ENCODE results near the gene OCSTAMP.

GRCh38 chr20:46552460-46553420, 2.3 kb upstream of the OCSTAMP start:
- TF ChIP-seq CTCF (IDR thresholded peaks at IDR 0.05; ENCODE audit: insufficient read depth, low read depth, low read length) = no peak
- TF ChIP-seq EZH2 (IDR thresholded peaks at IDR 0.05; ENCODE audit: insufficient read depth, low read length) = no peak

Data from astrocyte (in vitro differentiated cells and primary cell).